Activated CD4-positive, alpha-beta T cell treated with anti-CD3 and anti-CD28 coated beads, Interleukin-2, amount 50 U/mL, for 24 hours (primary cell): Measurements from ENCODE around the gene ZC3H4.
"Not testable (repeated sequence)": the region's sequence is repeated elsewhere in the genome, so short reads cannot be mapped to it uniquely, and the experiment has no call there.

Experiments used
- DNase-seq, 2 donors: peaks; one replicate each; pipeline ENCODE4 v3.0.0-alpha.2; 2020; ENCODE audit warnings: low read depth in 1 of 2, low spot score in 1 of 2

Gene ZC3H4

DNA sequence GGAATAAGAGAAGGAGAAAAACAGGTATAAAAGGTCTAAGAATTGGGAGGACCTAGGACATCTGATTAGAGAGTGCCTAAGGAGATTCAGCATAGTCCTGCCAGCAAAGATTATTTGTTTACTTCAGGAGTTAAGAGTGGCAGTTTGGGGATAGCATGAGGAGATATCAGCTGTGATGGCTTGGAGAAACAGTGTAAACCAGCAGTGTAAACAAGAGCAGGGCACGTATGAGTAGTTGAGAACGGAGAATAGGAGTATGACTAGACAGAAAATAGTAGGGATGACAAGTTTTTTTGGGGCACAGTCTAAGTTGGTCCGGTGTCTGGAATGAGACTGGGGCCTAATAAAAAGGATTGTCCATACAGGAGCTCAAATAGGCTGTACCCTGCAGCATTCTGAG is 63.0 kb downstream of the ZC3H4 start:
- DNase-seq: not testable (repeated sequence)

DNA sequence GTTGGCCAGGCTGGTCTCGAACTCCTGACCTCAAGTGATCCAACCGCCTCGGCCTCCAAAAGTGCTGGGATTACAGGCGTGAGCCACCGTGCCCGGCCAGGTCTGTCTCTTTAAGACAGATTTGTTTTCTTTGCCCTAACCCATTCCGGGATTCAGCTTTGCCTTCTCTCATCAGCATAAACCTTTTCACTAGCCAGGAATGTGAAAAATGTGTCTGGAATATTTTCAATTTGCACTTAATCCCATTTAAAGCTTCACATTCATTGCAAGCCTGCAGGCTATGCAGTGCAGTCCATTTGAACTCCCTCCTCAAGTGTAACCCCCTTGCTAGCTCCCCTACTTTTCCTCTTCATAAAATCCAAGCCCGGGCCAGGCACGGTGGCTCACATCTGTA is 64.3 kb downstream of the ZC3H4 start:
- no peak for DNase-seq

DNA sequence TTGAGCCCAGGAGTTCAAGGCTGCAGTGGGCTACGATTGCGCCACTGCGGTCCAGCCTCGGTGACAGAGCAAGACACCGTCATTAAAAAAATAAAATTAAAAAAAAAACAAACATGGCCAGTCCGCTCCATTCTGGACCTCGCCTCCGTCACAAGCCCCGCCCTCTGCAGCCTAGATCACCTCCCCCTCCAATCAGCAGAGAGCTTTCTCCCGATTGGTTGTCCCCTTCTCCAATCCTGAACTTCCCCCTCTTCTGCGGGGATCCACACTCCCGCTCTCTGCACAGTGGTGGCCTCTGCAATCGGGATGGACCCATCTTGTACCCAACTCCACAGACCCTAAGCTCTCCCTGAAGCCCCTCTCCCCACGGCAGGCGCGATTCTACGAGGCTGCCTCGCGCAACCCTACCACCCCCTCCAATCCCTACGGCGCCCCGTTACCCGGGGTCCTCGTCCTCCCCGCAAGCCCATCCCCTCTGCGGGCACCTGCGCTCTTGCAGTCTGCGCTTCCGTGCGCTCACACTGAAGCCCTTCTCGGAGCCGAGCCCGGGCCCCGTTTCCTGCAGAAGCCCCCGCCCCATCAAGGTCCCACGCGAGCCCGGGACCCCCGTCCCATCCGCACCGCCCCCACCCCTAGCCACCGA is 65.7 kb downstream of the ZC3H4 start:
- DNase-seq: peak; percentile 40 to 61

DNA sequence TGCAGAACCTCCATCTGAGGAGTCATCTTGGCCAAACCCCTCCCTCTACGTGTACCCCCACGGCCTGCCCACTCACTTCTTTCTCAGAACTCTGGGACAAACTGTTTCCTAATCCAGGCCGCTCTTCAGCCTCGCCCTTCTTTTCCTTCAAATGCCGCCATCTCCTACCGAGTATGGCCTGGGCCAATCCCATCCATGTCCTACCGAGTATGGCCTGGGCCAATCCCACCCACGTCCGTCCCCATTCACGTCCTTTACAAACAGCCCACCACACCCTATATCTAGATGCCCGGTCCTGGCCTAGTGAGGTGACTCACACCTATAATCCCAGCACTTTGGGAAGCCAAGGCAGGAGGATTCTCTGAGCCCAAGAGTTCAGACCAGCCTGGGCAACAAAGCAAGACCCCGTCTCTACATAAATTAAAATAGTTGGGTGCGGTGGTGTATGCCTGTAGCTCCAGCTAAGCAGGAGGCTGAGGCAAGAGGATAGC is 66.3 kb downstream of the ZC3H4 start:
- DNase-seq: no peak

DNA sequence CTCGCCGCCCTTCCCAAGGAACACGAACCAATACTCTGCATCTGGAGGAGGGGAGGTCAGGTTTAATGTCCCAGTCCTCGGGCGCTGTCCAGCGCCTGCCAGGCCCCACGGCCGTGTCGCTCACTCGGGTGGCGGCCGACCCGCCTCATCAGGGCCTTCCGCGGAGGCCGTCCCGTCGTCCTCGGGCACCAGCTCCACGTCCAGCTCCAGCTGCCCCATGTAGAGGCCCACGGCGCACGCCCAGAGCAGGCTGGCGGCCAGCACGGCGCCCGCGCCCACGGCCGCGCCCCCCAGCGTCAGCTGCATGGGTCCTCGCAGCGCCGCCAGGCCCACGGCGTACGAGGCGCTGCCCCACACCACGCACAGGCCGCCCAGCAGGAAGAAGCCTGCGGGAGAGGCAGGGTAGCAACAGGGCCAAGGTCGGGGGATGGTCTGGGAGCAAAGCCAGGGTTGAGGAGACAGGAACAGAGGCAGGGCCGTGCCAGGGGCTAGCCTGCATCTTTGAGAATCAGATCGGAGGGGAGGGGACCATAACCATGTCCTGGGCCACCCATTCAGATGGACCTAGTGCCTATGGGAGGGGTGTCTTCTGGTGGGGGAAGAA is 67.6 kb downstream of the ZC3H4 start:
- no peak for DNase-seq

DNA sequence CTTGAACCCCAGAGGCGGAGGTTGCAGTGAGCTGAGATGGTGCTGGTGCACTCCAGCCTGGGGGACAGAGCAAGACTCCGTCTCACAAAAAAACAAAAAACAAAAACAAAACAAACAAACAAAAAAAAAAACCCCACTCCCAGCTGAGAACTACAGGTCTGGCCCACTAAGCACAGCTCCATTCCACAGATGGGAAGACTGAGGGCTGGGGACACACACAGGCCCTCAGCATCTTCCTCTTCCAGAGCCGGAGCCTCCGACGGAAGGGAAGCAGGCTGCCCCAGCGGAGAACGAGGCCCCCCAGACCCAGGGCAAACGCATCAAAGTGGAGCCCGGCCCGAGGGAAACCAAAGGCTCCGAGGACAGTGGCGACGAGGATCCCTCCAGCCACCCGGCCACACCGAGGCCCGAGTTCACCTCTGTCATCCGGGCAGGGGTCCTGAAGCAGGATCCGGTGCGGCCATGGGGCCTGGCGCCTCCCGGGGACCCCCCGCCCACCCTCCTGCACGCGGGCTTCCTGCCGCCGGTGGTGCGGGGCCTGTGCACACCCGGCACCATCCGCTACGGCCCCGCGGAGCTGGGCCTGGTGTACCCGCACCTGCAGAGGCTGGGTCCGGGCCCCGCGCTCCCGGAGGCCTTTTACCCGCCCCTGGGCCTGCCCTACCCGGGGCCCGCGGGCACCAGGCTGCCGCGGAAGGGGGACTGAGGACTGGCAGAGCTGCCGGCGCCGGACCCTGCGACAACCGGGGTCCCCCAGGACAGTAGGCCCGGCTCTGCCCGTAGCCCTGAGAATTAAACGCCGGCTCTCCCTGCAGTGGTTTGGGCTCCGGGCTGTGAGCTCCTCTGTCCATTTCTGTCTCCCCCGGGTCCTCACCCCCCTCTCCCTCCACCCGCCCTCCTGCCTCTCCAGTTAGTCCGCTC is 68.4 kb downstream of the ZC3H4 start:
- DNase-seq: no peak

DNA sequence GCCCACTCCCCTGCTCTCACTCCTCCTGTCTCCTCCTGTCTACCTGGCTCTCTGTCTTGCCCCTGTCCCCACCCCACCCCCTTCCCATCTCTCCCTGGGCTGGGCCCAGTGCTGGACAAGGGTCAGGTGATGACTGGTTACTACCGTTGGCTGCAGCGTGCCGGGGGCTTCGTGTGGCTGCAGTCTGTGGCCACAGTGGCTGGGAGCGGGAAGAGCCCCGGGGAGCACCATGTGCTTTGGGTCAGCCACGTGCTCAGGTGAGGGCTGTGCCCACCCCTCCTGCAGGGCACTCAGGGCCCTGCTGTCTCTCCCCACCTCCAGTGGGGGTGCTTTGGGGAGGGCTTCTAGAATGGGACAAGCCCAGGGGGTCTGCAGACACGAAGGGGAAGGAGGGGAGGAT is 72.7 kb downstream of the ZC3H4 start:
- DNase-seq: no peak

DNA sequence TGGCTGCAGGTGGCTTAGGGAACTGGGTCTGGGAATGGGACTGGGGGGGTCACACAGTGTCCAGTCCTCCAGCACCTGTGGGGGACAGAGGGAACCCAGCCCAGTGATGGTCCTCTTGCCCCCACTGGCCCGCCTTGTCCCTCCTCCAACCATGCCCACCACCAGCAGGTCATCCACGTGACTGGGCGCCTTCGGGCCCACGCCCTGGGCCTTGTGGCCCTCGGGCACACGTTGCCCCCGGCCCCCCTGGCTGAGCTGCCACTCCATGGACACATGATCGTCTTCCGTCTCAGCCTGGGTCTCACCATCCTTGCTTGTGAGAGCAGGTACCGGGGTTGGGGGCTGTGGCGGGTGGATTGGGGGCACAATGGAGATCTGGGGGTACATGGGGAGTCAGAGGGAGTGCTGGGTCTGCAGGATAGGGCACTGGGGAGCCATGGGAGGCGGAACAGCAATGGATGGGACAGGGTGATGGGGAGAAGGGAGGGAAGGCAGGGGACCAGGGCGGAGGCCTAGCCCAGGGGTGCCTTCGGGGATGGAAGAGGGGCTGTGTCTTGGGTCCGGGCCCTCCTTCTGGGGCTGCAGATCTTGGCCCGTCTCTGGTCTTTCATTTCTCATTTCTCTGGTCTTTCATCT is 74.2 kb downstream of the ZC3H4 start:
- no peak for DNase-seq

DNA sequence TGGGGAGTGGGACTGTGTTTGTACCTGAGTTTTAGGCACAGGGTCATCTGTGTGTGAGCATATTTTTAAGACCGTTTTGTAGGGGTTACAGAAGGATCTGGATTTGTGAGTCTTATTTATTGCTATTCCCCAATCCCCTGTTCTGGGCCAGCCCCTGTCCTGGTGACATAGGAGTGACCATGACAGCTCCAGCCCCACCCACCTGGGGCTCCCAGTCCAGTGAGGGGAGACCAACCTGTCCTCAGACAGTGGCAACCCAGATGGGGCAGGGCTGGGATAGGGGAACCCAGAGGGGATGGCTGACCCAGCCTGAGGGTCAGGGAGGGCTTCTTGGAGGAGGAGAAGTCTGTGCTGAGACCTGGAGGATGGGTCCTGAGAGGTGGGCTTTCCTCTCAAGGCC is 75.8 kb downstream of the ZC3H4 start:
- DNase-seq: no peak

DNA sequence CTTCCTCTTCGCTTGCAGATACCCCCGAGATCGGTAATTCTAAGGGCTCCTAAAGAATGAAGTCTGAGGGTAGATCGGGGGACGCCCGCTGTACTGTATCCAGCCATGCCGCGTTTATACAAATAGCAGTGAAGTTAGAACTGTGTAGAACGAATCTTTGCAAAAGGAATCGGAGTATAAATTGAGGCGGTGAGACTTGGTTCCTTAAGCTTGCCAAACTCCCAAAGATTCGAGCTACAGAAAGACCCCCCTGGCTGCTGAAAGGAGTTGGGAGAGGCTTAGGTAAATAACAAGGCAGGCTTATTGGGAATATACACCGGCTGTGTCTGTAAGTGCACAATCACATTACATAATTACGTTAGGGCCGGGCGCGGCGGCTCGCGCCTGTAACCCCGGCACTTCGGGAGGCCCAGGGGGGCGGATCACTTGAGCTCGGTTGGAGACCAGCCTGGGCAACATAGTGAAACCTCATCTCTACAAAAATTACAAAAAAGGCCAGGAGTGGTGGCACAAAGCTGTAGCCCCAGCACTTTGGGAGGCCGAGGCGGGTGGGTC is 77.4 kb downstream of the ZC3H4 start:
- DNase-seq: no peak

DNA sequence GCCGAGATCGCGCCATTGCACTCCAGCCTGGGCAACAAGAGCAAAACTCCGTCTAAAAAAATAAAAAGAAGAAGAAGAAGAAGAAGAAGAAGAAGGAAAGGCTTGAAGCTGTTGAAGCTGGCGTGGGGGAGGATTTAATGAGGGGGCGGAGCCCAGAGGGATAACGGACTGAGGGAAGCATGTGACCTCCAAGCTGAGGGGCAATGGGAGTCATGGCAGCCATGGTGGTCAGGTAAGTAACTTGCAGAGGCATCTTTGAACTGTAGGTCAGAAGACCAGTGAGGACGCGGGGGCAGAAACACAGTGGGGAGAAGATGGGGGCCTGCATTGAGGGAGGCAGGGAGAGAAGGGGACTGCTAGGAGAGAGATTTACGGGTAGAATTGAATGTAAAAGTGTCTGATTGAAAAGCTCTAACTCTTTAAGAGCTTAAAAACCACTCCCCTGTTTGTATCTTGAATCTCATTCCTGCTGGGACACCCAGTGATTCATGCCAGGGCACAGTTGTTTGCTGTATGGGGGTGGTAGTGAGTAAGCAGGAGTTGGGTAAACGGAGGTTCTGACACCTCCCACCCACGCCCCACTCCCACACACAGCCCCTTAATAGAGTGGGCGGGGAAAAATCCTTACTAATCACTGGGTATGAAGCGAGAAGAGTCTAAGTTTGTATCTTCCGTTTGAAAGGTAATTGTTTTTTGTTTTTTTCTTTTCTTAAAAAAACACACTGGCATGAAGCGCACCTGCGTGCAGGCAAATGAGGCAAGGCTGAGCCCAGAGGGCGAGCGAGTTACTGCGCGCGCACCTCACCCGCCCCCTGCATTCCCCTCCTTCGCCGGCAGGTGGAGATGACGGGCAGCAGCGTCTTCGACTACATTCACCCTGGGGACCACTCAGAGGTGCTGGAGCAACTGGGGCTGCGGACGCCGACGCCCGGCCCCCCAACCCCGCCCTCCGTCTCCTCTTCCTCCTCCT is 78.2 kb downstream of the ZC3H4 start:
- DNase-seq: peak; percentile 90 to 99

DNA sequence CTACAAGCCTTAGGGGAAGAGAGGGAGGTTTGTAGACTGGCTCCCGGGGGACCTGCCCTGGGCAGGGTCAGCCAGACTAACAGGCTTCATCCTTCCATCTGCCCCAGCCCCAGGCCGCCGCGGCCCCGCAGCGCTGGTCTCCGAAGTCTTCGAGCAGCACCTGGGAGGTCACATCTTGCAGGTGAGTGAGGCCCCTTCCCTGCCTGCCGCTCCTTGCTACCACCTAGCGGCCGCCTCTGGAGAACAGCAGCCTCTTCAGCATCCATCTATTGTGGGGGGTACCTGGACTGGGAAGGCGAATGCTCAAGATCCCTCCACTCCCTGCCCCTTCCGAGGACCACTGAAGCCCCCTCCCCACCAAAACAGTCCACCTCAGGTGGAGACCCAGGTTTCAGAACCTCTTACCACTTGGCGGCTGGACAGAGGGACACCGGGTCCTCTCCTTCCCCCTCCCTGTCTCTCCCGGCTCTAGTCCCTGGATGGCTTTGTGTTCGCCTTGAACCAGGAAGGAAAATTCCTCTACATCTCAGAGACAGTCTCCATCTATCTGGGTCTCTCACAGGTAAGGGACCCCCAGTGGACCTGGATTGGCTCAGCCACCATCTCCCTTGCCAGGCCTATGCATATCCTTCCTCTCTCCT is 81.3 kb downstream of the ZC3H4 start:
- DNase-seq: peak; percentile 45 to 46

DNA sequence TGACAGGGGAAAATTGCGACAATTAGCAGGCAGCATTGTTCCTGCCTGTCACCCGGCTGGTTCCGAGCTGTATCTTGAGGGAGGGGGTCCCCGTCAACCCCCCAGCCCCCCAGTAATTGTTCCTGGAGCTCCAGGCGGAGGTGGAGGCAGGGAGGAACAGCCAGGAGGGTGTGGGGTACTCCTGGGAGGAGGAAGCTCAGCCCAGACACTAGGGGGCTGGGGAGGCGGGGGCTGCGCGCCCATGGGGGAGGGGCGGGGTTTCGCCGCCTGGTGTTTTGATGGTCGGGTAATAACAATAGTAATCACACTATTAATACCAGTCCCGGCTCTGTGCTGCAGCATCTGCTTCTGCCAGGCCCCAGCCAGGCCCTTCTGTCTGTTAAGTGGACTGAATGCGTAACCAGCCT is 85.4 kb downstream of the ZC3H4 start:
- no peak for DNase-seq

DNA sequence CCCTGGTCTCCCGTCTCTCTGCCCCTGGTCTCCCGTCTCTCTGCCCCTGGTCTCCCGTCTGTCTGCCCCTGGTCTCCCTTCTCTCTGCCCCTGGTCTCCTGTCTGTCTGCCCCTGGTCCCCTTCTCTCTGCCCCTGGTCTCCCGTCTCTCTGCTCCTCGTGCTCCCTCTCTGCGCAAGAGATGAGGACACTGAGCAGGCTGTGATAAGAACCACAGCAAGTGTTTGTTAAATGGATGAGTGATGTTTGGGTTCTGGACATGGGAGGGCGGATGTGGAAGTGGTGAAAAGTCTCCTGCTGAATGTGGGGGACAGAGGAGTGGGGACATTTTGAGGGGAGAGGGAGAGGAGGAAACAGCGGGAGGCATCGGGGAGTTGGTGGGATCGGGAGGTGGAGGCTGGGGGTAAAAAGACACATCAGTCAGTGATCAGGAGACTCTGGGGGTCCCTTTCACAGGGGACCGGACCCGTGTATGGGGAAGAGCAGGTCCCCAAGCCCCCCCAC is 85.9 kb downstream of the ZC3H4 start:
- DNase-seq: no peak

DNA sequence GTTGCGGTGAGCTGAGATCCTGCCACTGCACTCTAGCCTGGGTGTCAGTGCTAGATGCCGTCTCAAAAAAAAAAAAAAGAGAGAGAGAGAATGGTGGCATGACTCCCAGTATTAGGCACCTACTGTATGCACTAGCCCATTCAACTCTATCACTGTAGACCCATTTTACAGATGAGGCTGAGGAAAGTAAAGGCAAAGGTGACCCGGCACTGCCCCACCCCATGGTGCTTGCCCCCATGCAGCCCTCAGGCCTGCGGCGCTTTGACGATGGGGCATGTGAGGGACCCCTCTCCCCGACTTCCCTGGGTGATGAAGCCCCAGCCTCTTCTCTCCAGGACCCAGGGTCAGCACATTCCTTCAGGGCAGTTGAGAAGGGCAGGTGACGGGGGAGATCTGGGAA is 86.7 kb downstream of the ZC3H4 start:
- DNase-seq: no peak

DNA sequence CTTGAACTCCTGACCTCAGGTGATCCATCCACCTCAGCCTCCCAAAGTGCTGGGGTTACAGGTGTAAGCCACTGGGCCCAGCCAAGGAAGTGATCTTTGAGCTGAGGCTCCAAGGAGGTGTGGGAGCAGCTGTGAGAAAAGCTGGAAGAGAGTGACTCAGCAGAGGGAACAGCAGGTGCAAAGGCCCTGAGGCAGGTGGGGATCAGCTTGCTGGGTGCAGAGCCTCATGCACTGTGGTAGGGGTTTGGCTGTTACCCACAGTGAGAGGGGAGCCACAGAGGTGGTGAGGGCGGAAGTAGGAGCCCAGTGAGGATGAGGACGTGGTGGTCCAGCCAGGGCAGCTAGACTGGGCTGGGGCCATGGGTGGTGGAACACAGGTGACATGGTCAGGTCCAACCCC is 87.4 kb downstream of the ZC3H4 start:
- no peak for DNase-seq

DNA sequence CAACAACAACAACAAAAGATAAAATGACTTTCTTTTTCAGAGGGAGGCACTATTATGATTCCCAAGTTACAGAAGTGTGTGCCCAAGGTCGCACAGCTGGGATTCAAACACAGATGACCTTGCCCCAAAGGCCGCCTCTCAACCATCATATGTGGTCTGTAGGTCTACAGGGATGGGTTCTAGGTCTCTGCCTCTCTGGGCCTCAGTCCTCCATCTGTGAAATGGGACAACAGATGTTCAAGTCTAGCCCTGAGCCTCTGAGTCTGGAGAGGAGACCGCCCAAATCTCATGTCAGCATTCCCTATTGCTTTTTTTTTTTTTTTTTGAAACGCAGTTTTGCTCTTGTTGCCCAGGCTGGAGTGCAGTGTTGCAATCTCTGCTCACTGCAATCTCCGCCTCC is 89.1 kb downstream of the ZC3H4 start:
- DNase-seq: no peak

DNA sequence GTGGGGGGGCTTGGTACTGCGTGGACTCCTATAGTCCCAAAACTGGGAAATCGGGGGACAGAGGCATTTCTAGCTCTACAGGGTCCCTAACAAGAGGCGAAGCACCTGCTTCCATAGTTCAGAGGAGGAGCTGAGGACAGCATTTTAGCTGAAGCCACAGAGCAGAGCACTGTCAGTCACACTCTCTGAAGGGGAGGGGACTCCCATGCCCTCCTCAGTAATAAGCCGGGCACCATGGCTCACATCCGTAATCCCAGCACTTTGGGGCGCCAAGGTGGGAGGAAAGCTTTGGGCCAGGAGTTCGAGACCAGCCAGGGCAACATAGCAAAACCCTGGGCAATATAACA is 90.2 kb downstream of the ZC3H4 start:
- no peak for DNase-seq
